SKM-1 treated with dmso at 0.1 percent for 144 hours (cell line): ENCODE results near the gene FEM1C.

ENCODE experiments used
- DNase-seq: peaks from one replicate; lab custom pipeline; 2025; ENCODE audit not compliant: unreplicated experiment; lab: John Stamatoyannopoulos, UW

FEM1C gene

GRCh38 chr5:115558388-115558956 is 13.9 kb upstream of the FEM1C start:
- DNase-seq: no peak

- no peak for DNase-seq
Observed at GRCh38 chr5:115557667-115558387, 13.3 kb upstream of the FEM1C start.

GRCh38 chr5:115556276-115556675 is 11.7 kb upstream of the FEM1C start:
- no peak for DNase-seq

GRCh38 chr5:115555084-115555633 is 10.6 kb upstream of the FEM1C start:
- DNase-seq: no peak

- DNase-seq: no peak
Observed at GRCh38 chr5:115553082-115553481, 8.5 kb upstream of the FEM1C start.

GRCh38 chr5:115551415-115551814 is 6.8 kb upstream of the FEM1C start:
- DNase-seq: no peak

GRCh38 chr5:115549154-115549553 is 4.6 kb upstream of the FEM1C start:
- DNase-seq: no peak

GRCh38 chr5:115548683-115549082 is 4.1 kb upstream of the FEM1C start:
- DNase-seq: no peak

GRCh38 chr5:115545351-115545882 is 842 bp upstream of the FEM1C start:
- DNase-seq: no peak

- peak; percentile 23 for DNase-seq
Observed at GRCh38 chr5:115544043-115544435, 536 bp downstream of the FEM1C start.

- peak; percentile 23 for DNase-seq
Observed at GRCh38 chr5:115543365-115544042, 1.1 kb downstream of the FEM1C start.

- DNase-seq: peak; percentile 6
Observed at GRCh38 chr5:115542651-115543364, 1.8 kb downstream of the FEM1C start.

GRCh38 chr5:115542086-115542485 is 2.5 kb downstream of the FEM1C start:
- DNase-seq: no peak

GRCh38 chr5:115541611-115542010 is 3.0 kb downstream of the FEM1C start:
- DNase-seq: no peak

- DNase-seq: no peak
Observed at GRCh38 chr5:115535479-115536035, 9.0 kb downstream of the FEM1C start.

GRCh38 chr5:115532517-115532916 is 12.1 kb downstream of the FEM1C start:
- DNase-seq: no peak

- no peak for DNase-seq
Observed at GRCh38 chr5:115531787-115532367, 12.7 kb downstream of the FEM1C start.

GRCh38 chr5:115531380-115531779 is 13.2 kb downstream of the FEM1C start:
- DNase-seq: no peak

- no peak for DNase-seq
Observed at GRCh38 chr5:115530426-115530825, 14.1 kb downstream of the FEM1C start.

GRCh38 chr5:115526604-115527003 is 18.0 kb downstream of the FEM1C start:
- DNase-seq: no peak
